Measurements from ENCODE around the gene KCNJ1.

GRCh38 chr11:128796270-128796669 lies 70.8 kb downstream of the KCNJ1 start:
- TF ChIP-seq CTCF (IDR thresholded peaks at IDR 0.05) (no peak), POLR2A (IDR thresholded peaks at IDR 0.05) (no peak)
